ENCODE results near the gene HIP1. TPM values are rescaled to one million over a fixed set of nuclear protein-coding genes. Genes with fewer than 3 reads are reported as not detected.

The HIP1 gene
- polyA plus RNA-seq, 3 donors: 4.3 to 14.8 (median 5.3) TPM

DNA sequence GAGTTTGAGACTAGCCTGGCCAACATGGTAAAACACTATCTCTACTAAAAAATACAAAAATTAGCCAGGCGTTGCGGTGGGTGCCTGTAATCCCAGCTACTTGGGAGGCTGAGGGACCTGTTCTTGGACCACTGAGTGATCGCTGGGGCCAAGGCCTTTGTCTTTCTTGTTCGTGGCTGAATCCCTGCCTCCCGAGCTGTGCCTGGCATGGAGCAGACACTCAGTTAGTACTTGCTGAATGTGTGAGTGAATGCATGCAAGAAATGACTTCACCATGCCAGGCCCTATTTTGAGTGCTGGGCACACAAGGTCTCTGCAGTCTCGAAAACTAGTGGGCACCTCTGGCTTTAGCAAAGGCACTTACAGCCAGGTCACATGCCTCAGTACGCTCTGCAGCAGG lies 85.1 kb downstream of the HIP1 start:
- TF ChIP-seq, protein P1, sequence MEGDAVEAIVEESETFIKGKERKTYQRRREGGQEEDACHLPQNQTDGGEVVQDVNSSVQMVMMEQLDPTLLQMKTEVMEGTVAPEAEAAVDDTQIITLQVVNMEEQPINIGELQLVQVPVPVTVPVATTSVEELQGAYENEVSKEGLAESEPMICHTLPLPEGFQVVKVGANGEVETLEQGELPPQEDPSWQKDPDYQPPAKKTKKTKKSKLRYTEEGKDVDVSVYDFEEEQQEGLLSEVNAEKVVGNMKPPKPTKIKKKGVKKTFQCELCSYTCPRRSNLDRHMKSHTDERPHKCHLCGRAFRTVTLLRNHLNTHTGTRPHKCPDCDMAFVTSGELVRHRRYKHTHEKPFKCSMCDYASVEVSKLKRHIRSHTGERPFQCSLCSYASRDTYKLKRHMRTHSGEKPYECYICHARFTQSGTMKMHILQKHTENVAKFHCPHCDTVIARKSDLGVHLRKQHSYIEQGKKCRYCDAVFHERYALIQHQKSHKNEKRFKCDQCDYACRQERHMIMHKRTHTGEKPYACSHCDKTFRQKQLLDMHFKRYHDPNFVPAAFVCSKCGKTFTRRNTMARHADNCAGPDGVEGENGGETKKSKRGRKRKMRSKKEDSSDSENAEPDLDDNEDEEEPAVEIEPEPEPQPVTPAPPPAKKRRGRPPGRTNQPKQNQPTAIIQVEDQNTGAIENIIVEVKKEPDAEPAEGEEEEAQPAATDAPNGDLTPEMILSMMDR (IDR thresholded peaks at IDR 0.05): no peak
- Mint-ChIP-seq H3K9me3 (peaks cover 0 to 7% (median 0%) of the 10 kb centered on the region in 7 donors), H3K36me3 (peaks cover 2 to 4% of the 10 kb centered on the region in 2 donors), H3K27me3 (ENCODE audit: low read depth in 3 of 3) (peaks cover 0 to 2% (median 0%) of the 10 kb centered on the region in 3 donors), H3K27ac (no peak overlapping the region), H3K4me3 (no peak overlapping the region), H3K4me1 (peaks cover 4% of the 10 kb centered on the region)
- Histone ChIP-seq H3K27me3 (ENCODE audit: control insufficient read depth in 2 of 2, insufficient read depth in 2 of 2, low read length in 2 of 2) (no peaks in the 10 kb centered on the region), H3K4me3 (replicated peaks in 1 of 3; ENCODE audit: low read depth in 2 of 3, low read length in 3 of 3) (no peak overlapping the region), H3K9me3 (replicated peaks in 1 of 2; ENCODE audit: control insufficient read depth in 1 of 2, insufficient read depth in 1 of 2, low read length in 2 of 2) (no peaks in the 10 kb centered on the region), H3K79me2 (ENCODE audit: insufficient read depth, low read length) (no peaks in the 10 kb centered on the region), H3K36me3 (replicated peaks in 1 of 2; ENCODE audit: control insufficient read depth in 1 of 2, insufficient read depth in 2 of 2, low read length in 2 of 2) (no peaks in the 10 kb centered on the region), H3K9ac (ENCODE audit: insufficient read depth, low read length, poor library complexity, severe bottlenecking) (no peak overlapping the region), H4K20me1 (ENCODE audit: insufficient read depth, low read length) (no peaks in the 10 kb centered on the region), H2AFZ (ENCODE audit: insufficient read depth, low read depth, low read length, poor library complexity, severe bottlenecking) (no peak overlapping the region), H3K4me2 (replicated peaks; ENCODE audit: extremely low read depth, low read length, poor library complexity, severe bottlenecking) (no peak overlapping the region), H3K27ac (ENCODE audit: low read depth in 1 of 2, low read length in 2 of 2) (no peak overlapping the region), H3K4me1 (ENCODE audit: control insufficient read depth in 1 of 2, insufficient read depth in 2 of 2, low read length in 2 of 2) (peaks cover 3 to 6% of the 10 kb centered on the region in 2 donors)
- 99% methylated on average over 7 of the region's 7 CpGs for WGBS (ENCODE audit: insufficient coverage)
- intact Hi-C loops (cut with micrococcal nuclease): no loop called here
- no peak for DNase-seq

DNA sequence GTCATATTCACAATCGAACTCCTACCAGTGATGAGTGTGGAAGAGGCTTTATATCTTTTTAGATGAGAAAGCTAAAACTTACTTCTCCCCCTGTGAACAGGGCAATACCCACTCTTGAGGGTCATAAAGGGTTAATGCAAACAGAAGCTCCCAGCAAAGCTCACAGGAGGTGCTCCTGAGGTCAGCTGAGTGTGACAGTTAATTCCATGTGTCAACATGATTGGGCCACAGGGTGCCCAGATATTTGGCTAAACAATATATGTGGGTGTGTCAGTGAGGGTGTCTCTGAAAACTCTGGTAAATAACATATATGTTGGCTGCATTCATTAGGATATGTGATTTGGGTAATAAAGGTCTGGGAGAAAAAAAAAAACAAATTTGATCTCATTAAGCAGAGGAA lies 86.0 kb downstream of the HIP1 start:
- no CpG with 5 or more reads among the region's 1 CpG for WGBS (ENCODE audit: insufficient coverage)
- Histone ChIP-seq H3K36me3 (replicated peaks in 1 of 2; ENCODE audit: control insufficient read depth in 1 of 2, insufficient read depth in 2 of 2, low read length in 2 of 2) (no peaks in the 10 kb centered on the region), H2AFZ (ENCODE audit: insufficient read depth, low read depth, low read length, poor library complexity, severe bottlenecking) (no peak overlapping the region), H3K79me2 (ENCODE audit: insufficient read depth, low read length) (no peaks in the 10 kb centered on the region), H3K27ac (ENCODE audit: low read depth in 1 of 2, low read length in 2 of 2) (no peak overlapping the region), H3K4me1 (ENCODE audit: control insufficient read depth in 1 of 2, insufficient read depth in 2 of 2, low read length in 2 of 2) (peaks cover 3 to 6% of the 10 kb centered on the region in 2 donors), H3K4me2 (replicated peaks; ENCODE audit: extremely low read depth, low read length, poor library complexity, severe bottlenecking) (no peak overlapping the region), H4K20me1 (ENCODE audit: insufficient read depth, low read length) (no peaks in the 10 kb centered on the region), H3K27me3 (ENCODE audit: control insufficient read depth in 2 of 2, insufficient read depth in 2 of 2, low read length in 2 of 2) (no peaks in the 10 kb centered on the region), H3K9me3 (replicated peaks in 1 of 2; ENCODE audit: control insufficient read depth in 1 of 2, insufficient read depth in 1 of 2, low read length in 2 of 2) (no peaks in the 10 kb centered on the region), H3K9ac (ENCODE audit: insufficient read depth, low read length, poor library complexity, severe bottlenecking) (no peak overlapping the region), H3K4me3 (replicated peaks in 1 of 3; ENCODE audit: low read depth in 2 of 3, low read length in 3 of 3) (no peak overlapping the region)
- Mint-ChIP-seq H3K36me3 (peaks cover 0 to 4% of the 10 kb centered on the region in 2 donors), H3K4me3 (no peak overlapping the region), H3K27me3 (ENCODE audit: low read depth in 3 of 3) (peaks cover 0 to 4% (median 0%) of the 10 kb centered on the region in 3 donors), H3K27ac (no peak overlapping the region), H3K4me1 (peaks cover 4% of the 10 kb centered on the region), H3K9me3 (peaks cover 0 to 10% (median 4%) of the 10 kb centered on the region in 7 donors)
- intact Hi-C loops (cut with micrococcal nuclease): no loop called here
- no peak for DNase-seq
- TF ChIP-seq, protein P1 (IDR thresholded peaks at IDR 0.05): no peak
